Subcutaneous abdominal adipose tissue (tissue), 5 donors: Measurements from ENCODE around the gene GATAD2A.
A peak's percentile ranks its signal among the peaks of the same experiment; 100 is the strongest.
"Not testable (repeated sequence)": the region's sequence is repeated elsewhere in the genome, so short reads cannot be mapped to it uniquely, and the experiment has no call there.

ENCODE experiments used
- H3K27ac ChIP-seq: one replicate; pipeline ENCODE4 v1.7.0; 2013; ENCODE audit warnings: low read depth, mild to moderate bottlenecking, inconsistent platforms, low read length, moderate library complexity
- H3K27me3 ChIP-seq, 5 donors: one replicate each; pipeline ENCODE4 v1.7.0; 2013; ENCODE audit warnings: low read length in 5 of 5, inconsistent platforms in 1 of 5; ENCODE audit not compliant: control insufficient read depth in 5 of 5, insufficient read depth in 4 of 5
- H3K36me3 ChIP-seq, 5 donors: one replicate each; pipeline ENCODE4 v1.7.0; 2013; ENCODE audit warnings: low read length in 5 of 5; ENCODE audit not compliant: control insufficient read depth in 5 of 5, insufficient read depth in 5 of 5
- H3K4me1 ChIP-seq, 5 donors: one replicate each; pipeline ENCODE4 v1.7.0; 2013; ENCODE audit warnings: low read length in 5 of 5, mild to moderate bottlenecking in 3 of 5, moderate library complexity in 1 of 5; ENCODE audit not compliant: control insufficient read depth in 5 of 5, insufficient read depth in 5 of 5
- H3K4me3 ChIP-seq, 5 donors: one replicate each; pipeline ENCODE4 v1.7.0; 2013; ENCODE audit warnings: low read length in 5 of 5, low read depth in 1 of 5
- H3K9ac ChIP-seq, 5 donors: one replicate each; pipeline ENCODE4 v1.7.0; 2013; ENCODE audit warnings: low read length in 5 of 5, mild to moderate bottlenecking in 4 of 5, moderate library complexity in 3 of 5
- H3K9me3 ChIP-seq, 5 donors: one replicate each; pipeline ENCODE4 v1.7.0; 2013; ENCODE audit warnings: low read length in 5 of 5; ENCODE audit not compliant: control insufficient read depth in 5 of 5
- donor health status: healthy.
- donor health status: healthy.
- donor health status: healthy.
- donor health status: healthy.
- donor health status: healthy.

The GATAD2A gene

GRCh38 chr19:19387108-19387507, 18.4 kb upstream of the GATAD2A start:
- peaks cover 0 to 2% (median 0%) of the 10 kb centered on the region in 5 donors for H3K27me3 ChIP-seq
- H3K9me3 ChIP-seq = no peaks in the 10 kb centered on the region
- H3K36me3 ChIP-seq = no peaks in the 10 kb centered on the region
- peak overlapping the region in 4 of 5 donors; percentile 73 to 87 (median 82) for H3K4me3 ChIP-seq
- peak overlapping the region in 4 of 5 donors; percentile 94 to 97 (median 96) for H3K9ac ChIP-seq
- H3K27ac ChIP-seq = peak overlapping the region; percentile 75
- peaks cover 5 to 54% (median 43%) of the 10 kb centered on the region in 5 donors for H3K4me1 ChIP-seq

- H3K9me3 ChIP-seq = no peaks in the 10 kb centered on the region
- H3K9ac ChIP-seq = peak overlapping the region in 4 of 5 donors; percentile 25 to 60 (median 34)
- peak overlapping the region; percentile 51 for H3K27ac ChIP-seq
- peaks cover 5 to 66% (median 45%) of the 10 kb centered on the region in 5 donors for H3K4me1 ChIP-seq
- peak overlapping the region in 1 of 5 donors; percentile 14 for H3K4me3 ChIP-seq
- H3K27me3 ChIP-seq = peaks cover 0 to 2% (median 0%) of the 10 kb centered on the region in 5 donors
- H3K36me3 ChIP-seq = no peaks in the 10 kb centered on the region
Observed at GRCh38 chr19:19388568-19389555, 16.6 kb upstream of the GATAD2A start.

DNA sequence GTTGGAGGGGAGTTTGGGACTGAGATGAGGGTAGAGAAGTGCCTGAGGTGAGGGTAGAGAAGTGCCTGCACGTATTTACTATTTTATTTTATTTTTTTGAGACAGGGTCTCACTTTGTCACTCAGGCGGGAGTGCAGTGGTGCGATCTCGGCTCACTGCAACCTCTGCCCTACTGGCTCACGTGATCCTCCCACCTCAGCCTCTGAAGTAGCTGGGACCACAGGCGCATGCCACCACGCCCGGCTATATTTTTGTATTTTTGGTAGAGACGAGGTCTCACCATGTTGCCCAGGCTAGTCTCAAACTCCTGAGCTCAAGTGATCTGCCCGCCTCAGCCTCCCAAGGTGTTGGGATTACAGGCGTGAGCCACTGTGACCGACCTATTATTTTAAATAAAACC, 15.8 kb upstream of the GATAD2A start:
- H3K27ac ChIP-seq, H3K4me3 ChIP-seq, H3K36me3 ChIP-seq, H3K9me3 ChIP-seq, H3K27me3 ChIP-seq: not testable (repeated sequence)
- H3K4me1 ChIP-seq = peaks cover 5 to 69% (median 42%) of the 10 kb centered on the region in 5 donors
- peak overlapping the region in 2 of 5 donors; percentile 25 to 30 for H3K9ac ChIP-seq

GRCh38 chr19:19394333-19394732, 11.1 kb upstream of the GATAD2A start:
- not testable (repeated sequence) for H3K36me3 ChIP-seq, H3K9me3 ChIP-seq, H3K9ac ChIP-seq, H3K27me3 ChIP-seq, H3K4me3 ChIP-seq, H3K27ac ChIP-seq
- peaks cover 0 to 37% (median 19%) of the 10 kb centered on the region in 5 donors for H3K4me1 ChIP-seq

GRCh38 chr19:19399733-19400433, 5.6 kb upstream of the GATAD2A start:
- H3K9me3 ChIP-seq = no peaks in the 10 kb centered on the region
- no peaks in the 10 kb centered on the region for H3K27me3 ChIP-seq
- peak overlapping the region; percentile 18 for H3K27ac ChIP-seq
- H3K9ac ChIP-seq = peak overlapping the region in 2 of 5 donors; percentile 4 to 38
- H3K4me3 ChIP-seq = peak overlapping the region in 1 of 5 donors; percentile 48
- no peaks in the 10 kb centered on the region for H3K36me3 ChIP-seq
- peaks cover 5 to 33% (median 25%) of the 10 kb centered on the region in 5 donors for H3K4me1 ChIP-seq

GRCh38 chr19:19402656-19403372, 2.7 kb upstream of the GATAD2A start:
- H3K9ac ChIP-seq = peak overlapping the region in 2 of 5 donors; percentile 8 to 41
- peak overlapping the region; percentile 96 for H3K27ac ChIP-seq
- H3K4me3 ChIP-seq = no peak overlapping the region
- H3K4me1 ChIP-seq = peaks cover 17 to 48% (median 40%) of the 10 kb centered on the region in 5 donors
- peaks cover 0 to 4% (median 0%) of the 10 kb centered on the region in 5 donors for H3K27me3 ChIP-seq
- no peaks in the 10 kb centered on the region for H3K36me3 ChIP-seq
- H3K9me3 ChIP-seq = no peaks in the 10 kb centered on the region

DNA sequence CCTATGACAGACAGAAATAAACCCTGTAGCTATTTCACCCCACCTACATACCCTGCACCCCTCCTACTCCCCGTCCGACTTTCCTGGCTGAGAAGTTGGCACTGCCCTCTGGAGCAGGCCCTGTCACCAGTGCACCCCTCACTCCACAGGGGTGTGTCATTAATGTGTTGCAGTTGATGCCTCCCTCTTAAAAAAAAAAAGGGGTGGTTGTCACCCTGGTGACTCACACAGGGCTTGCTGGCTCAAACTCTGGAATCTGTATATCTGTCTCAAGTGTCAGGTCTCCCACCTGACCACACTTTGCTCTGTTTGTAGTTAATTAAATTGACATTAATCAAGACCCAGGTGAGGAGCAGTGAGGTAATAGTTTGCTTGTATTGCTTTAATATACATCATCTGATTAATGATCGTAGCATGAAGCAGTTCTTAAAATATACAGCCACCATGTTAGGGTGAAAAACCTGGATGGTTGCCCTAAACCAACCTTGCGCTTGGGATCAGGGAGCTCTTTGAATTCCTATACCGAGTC, 2.0 kb upstream of the GATAD2A start:
- Histone ChIP-seq H3K9ac (peak overlapping the region in 2 of 5 donors; percentile 8 to 41), H3K27me3 (peaks cover 0 to 4% (median 0%) of the 10 kb centered on the region in 5 donors), H3K36me3 (no peaks in the 10 kb centered on the region), H3K27ac (peak overlapping the region; percentile 96), H3K4me1 (peaks cover 17 to 53% (median 40%) of the 10 kb centered on the region in 5 donors), H3K4me3 (no peak overlapping the region), H3K9me3 (no peaks in the 10 kb centered on the region)

- H3K27ac ChIP-seq = peak overlapping the region; percentile 92
- H3K4me3 ChIP-seq = peak overlapping the region; percentile 76 to 86 (median 80)
- H3K9me3 ChIP-seq = no peaks in the 10 kb centered on the region
- H3K9ac ChIP-seq = peak overlapping the region; percentile 76 to 93 (median 85)
- peaks cover 18 to 68% (median 49%) of the 10 kb centered on the region in 5 donors for H3K4me1 ChIP-seq
- peaks cover 0 to 4% (median 0%) of the 10 kb centered on the region in 5 donors for H3K27me3 ChIP-seq
- H3K36me3 ChIP-seq = peaks cover 0 to 6% (median 0%) of the 10 kb centered on the region in 5 donors
Observed at GRCh38 chr19:19405971-19406877, 749 bp downstream of the GATAD2A start.
